SK-N-SH treated with all-trans-retinoic acid at 6 μM for 48 hours (cell line): ENCODE results near the gene TPO.

Source experiments
- ATAC-seq: fragments of 200-7000 bp; cut with Tn5 transposase; 3 replicates; pipeline ENCODE4 v1.9.1; 2020; ENCODE audit warnings: mild to moderate bottlenecking, moderate library complexity
- ARNTL ChIP-seq: fragments of 450-650 bp; formaldehyde crosslinking; IDR thresholded peaks from 2 replicates; pipeline ENCODE4 v1.5.0; 2020; ENCODE audit warnings: low read depth, mild to moderate bottlenecking, moderate library complexity, borderline replicate concordance
- BACH2 ChIP-seq: fragments of 250-450 bp; sonication (Bioruptor Pico); IDR thresholded peaks from 2 replicates; pipeline ENCODE4 v1.9.0; 2021; ENCODE audit warnings: mild to moderate bottlenecking, borderline replicate concordance
- CSDC2 ChIP-seq: fragments of 250-450 bp; sonication (Bioruptor Pico); IDR thresholded peaks from 2 replicates; pipeline ENCODE4 v1.5.0; 2020; ENCODE audit warnings: mild to moderate bottlenecking, moderate library complexity
- ESRRG ChIP-seq: fragments of 250-450 bp; sonication (Bioruptor Pico); IDR thresholded peaks from 2 replicates; pipeline ENCODE4 v1.6.1; 2021; ENCODE audit warnings: mild to moderate bottlenecking
- GLIS3 ChIP-seq: fragments of 250-450 bp; sonication (Bioruptor Pico); IDR thresholded peaks from 2 replicates; pipeline ENCODE4 v1.5.0; 2020; ENCODE audit warnings: mild to moderate bottlenecking, moderate library complexity
- ISL1 ChIP-seq: fragments of 250-450 bp; sonication (Bioruptor Pico); IDR thresholded peaks from 2 replicates; pipeline ENCODE4 v2.1.2; 2022; ENCODE audit warnings: mild to moderate bottlenecking, moderate library complexity
- OSR1 ChIP-seq: fragments of 250-450 bp; sonication (Bioruptor Pico); IDR thresholded peaks from 2 replicates; pipeline ENCODE4 v1.8.0; 2022; ENCODE audit warnings: moderate library complexity, mild to moderate bottlenecking, inconsistent platforms
- PATZ1 ChIP-seq: fragments of 250-450 bp; sonication (Bioruptor Pico); IDR thresholded peaks from 2 replicates; pipeline ENCODE4 v1.8.0; 2020; ENCODE audit warnings: mild to moderate bottlenecking, moderate library complexity, borderline replicate concordance
- PPARA ChIP-seq: fragments of 250-450 bp; sonication (Bioruptor Pico); IDR thresholded peaks from 2 replicates; pipeline ENCODE4 v1.5.0; 2020; ENCODE audit warnings: mild to moderate bottlenecking, borderline replicate concordance
- RARB ChIP-seq: fragments of 250-450 bp; sonication (Bioruptor Pico); IDR thresholded peaks from 2 replicates; pipeline ENCODE4 v1.8.0; 2021; ENCODE audit warnings: mild to moderate bottlenecking, moderate library complexity
- SNAI2 ChIP-seq: fragments of 250-450 bp; sonication (Bioruptor Pico); IDR thresholded peaks from 2 replicates; pipeline ENCODE4 v1.5.0; 2020; ENCODE audit warnings: mild to moderate bottlenecking, moderate library complexity
- TCF4 ChIP-seq: fragments of 250-450 bp; sonication (Bioruptor Pico); IDR thresholded peaks from 2 replicates; pipeline ENCODE4 v1.8.0; 2021; ENCODE audit warnings: mild to moderate bottlenecking, moderate library complexity, borderline replicate concordance
- TSHZ2 ChIP-seq: fragments of 250-450 bp; sonication (Bioruptor Pico); IDR thresholded peaks from 2 replicates; pipeline ENCODE4 v1.5.0; 2020; ENCODE audit warnings: mild to moderate bottlenecking, moderate library complexity
- ZC3H10 ChIP-seq: fragments of 250-450 bp; sonication (Bioruptor Pico); IDR thresholded peaks from 2 replicates; pipeline ENCODE4 v1.5.1; 2021; ENCODE audit warnings: mild to moderate bottlenecking, moderate library complexity
- ZFP3 ChIP-seq: fragments of 250-450 bp; sonication (Bioruptor Pico); IDR thresholded peaks from 2 replicates; pipeline ENCODE4 v1.5.0; 2020; ENCODE audit warnings: mild to moderate bottlenecking, moderate library complexity
- ZFP30 ChIP-seq: fragments of 450-650 bp; formaldehyde crosslinking; IDR thresholded peaks from 2 replicates; pipeline ENCODE4 v1.5.0; 2022; ENCODE audit warnings: mild to moderate bottlenecking, moderate library complexity
- ZNF565 ChIP-seq: fragments of 450-650 bp; formaldehyde crosslinking; conservative IDR thresholded peaks from 2 replicates; pipeline ENCODE4 v1.5.0; 2020; ENCODE audit warnings: low read depth, mild to moderate bottlenecking, moderate library complexity
- ZNF70 ChIP-seq: fragments of 450-650 bp; formaldehyde crosslinking; IDR thresholded peaks from 2 replicates; pipeline ENCODE4 v1.5.0; 2020; ENCODE audit warnings: mild to moderate bottlenecking, moderate library complexity
- ZNF8 ChIP-seq: fragments of 450-650 bp; formaldehyde crosslinking; IDR thresholded peaks from 2 replicates; pipeline ENCODE4 v1.5.0; 2020; ENCODE audit warnings: mild to moderate bottlenecking, moderate library complexity
- TF ChIP-seq, protein P1 (sequence below): fragments of 250-450 bp; sonication (Bioruptor Pico); IDR thresholded peaks from 2 replicates; pipeline ENCODE4 v1.8.0; 2021; ENCODE audit warnings: low read depth, mild to moderate bottlenecking, moderate library complexity, borderline replicate concordance
- TF ChIP-seq, protein P2 (sequence below): fragments of 250-450 bp; sonication (Bioruptor Pico); IDR thresholded peaks from 2 replicates; pipeline ENCODE4 v1.5.1; 2021; ENCODE audit warnings: mild to moderate bottlenecking, moderate library complexity

TPO gene

DNA sequence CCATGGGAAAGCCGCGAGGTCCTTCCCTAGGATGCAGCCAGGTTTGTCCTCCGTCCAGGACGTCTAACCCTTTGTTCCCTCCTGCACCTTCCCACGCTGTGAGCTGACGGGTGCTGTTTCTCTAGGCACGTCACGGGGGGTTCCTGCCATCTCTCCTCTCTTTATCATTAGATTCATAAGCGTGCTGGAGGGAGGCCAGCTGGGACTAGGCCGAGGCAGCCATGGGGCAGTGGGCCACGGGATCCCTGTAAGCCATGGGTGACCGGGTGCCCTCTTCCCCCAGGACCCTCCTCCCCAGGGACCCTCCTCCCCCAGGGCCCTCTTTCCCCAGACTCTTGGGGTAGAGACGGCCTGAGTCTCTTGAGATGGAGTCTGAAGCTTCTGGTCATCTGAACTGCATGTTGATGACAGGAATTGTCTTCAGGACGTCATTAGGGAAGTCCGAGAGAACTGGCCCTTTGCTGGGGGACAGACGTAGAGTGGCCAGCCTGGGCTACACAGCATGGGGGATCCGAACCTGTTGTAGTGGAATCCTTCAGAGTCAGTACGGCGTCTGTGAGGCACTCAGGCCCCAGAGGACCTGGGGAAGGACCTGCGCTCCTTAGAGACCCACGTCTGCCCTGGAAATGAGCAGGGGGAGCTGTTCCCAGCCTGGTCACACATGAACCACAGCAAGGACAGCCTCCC, 108.1 kb downstream of the TPO start (continued):
- TF ChIP-seq ARNTL, result no peak
- no peak for TF ChIP-seq PPARA (CRISPR knock-in tag)
- TF ChIP-seq TSHZ2 (CRISPR knock-in tag), result no peak
- no peak for TF ChIP-seq ISL1 (CRISPR knock-in tag)
- no peak for TF ChIP-seq ZFP3 (CRISPR knock-in tag)
- TF ChIP-seq GLIS3 (CRISPR knock-in tag), result no peak
- no peak for TF ChIP-seq ZFP30 (CRISPR knock-in tag)
- no peak for TF ChIP-seq BACH2 (CRISPR knock-in tag)

DNA sequence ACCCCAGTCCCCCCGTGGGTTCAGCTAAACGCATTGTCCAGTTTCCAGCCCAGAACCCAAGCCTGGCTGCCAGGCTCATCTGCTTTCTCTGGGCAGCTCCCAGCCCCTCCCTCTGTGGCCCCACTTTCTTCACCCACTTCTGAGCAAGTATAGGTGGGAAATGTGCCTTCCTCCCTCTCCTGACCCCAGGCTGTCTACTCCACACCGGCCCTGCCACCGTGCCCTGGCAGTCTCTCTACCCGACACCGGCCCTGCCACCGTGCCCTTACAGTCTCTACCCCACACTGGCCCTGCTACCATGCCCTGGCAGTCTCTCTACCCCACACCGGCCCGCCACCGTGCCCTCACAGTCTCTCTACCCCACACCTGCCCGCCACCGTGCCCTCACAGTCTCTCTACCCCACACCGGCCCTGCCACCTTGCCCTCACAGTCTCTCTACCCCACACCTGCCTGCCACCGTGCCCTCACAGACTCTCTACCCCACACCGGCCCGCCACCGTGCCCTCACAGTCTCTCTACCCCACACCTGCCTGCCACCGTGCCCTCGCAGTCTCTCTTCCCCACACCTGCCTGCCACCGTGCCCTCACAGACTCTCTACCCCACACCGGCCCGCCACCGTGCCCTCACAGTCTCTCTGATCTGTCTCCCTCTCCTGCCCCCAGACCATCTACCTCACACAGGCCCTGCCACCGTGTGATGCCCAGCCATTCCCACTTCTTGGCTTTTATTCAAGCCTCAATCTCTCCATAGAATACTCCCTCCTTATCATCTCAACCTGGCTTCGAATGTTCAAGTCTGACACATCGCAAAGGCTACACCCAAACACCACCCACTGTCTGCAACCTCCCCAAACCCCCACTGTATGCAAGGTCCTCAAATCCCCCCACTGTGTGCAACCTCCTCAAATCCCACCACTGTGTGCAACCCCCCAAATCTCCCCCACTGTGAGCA, 108.9 kb downstream of the TPO start:
- no peak for TF ChIP-seq BACH2 (CRISPR knock-in tag)
- no peak for TF ChIP-seq ESRRG (CRISPR knock-in tag)
- no peak for TF ChIP-seq ZFP3 (CRISPR knock-in tag)
- TF ChIP-seq ISL1 (CRISPR knock-in tag), result no peak
- TF ChIP-seq ZNF70, result no peak
- TF ChIP-seq SNAI2 (CRISPR knock-in tag), result no peak
- no peak for TF ChIP-seq ZNF8 (CRISPR knock-in tag)
- TF ChIP-seq ARNTL, result no peak
- TF ChIP-seq OSR1 (CRISPR knock-in tag), result no peak
- no peak for TF ChIP-seq CSDC2 (CRISPR knock-in tag)
- no peak for TF ChIP-seq PATZ1 (CRISPR knock-in tag)
- no peak for TF ChIP-seq ZC3H10 (CRISPR knock-in tag)
- no peak for TF ChIP-seq RARB (CRISPR knock-in tag)
- TF ChIP-seq, protein P1, sequence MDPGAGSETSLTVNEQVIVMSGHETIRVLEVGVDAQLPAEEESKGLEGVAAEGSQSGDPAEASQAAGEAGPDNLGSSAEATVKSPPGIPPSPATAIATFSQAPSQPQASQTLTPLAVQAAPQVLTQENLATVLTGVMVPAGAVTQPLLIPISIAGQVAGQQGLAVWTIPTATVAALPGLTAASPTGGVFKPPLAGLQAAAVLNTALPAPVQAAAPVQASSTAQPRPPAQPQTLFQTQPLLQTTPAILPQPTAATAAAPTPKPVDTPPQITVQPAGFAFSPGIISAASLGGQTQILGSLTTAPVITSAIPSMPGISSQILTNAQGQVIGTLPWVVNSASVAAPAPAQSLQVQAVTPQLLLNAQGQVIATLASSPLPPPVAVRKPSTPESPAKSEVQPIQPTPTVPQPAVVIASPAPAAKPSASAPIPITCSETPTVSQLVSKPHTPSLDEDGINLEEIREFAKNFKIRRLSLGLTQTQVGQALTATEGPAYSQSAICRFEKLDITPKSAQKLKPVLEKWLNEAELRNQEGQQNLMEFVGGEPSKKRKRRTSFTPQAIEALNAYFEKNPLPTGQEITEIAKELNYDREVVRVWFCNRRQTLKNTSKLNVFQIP (CRISPR knock-in tag), result no peak
- TF ChIP-seq GLIS3 (CRISPR knock-in tag), result no peak
- TF ChIP-seq, protein P2, sequence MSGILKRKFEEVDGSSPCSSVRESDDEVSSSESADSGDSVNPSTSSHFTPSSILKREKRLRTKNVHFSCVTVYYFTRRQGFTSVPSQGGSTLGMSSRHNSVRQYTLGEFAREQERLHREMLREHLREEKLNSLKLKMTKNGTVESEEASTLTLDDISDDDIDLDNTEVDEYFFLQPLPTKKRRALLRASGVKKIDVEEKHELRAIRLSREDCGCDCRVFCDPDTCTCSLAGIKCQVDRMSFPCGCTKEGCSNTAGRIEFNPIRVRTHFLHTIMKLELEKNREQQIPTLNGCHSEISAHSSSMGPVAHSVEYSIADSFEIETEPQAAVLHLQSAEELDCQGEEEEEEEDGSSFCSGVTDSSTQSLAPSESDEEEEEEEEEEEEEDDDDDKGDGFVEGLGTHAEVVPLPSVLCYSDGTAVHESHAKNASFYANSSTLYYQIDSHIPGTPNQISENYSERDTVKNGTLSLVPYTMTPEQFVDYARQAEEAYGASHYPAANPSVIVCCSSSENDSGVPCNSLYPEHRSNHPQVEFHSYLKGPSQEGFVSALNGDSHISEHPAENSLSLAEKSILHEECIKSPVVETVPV (CRISPR knock-in tag), result no peak
- no peak for TF ChIP-seq TCF4
- TF ChIP-seq PPARA (CRISPR knock-in tag), result no peak
- no peak for TF ChIP-seq TSHZ2 (CRISPR knock-in tag)
- no peak for TF ChIP-seq ZNF565 (CRISPR knock-in tag)
- TF ChIP-seq, all 23 proteins: peak for 0
- no peak for ATAC-seq
